Stimulated activated CD8-positive, alpha-beta memory T cell treated with anti-CD3 and anti-CD28 coated beads, Interleukin-4, amount 100 ng/mL, for 4 hours (primary cell): ENCODE results near the gene NELFA.

Source experiments
- DNase-seq, 2 donors: peaks; one replicate each; pipeline ENCODE4 v3.0.0-alpha.2; 2020; ENCODE audit warnings: low read depth in 2 of 2, low spot score in 1 of 2

NELFA gene

DNA sequence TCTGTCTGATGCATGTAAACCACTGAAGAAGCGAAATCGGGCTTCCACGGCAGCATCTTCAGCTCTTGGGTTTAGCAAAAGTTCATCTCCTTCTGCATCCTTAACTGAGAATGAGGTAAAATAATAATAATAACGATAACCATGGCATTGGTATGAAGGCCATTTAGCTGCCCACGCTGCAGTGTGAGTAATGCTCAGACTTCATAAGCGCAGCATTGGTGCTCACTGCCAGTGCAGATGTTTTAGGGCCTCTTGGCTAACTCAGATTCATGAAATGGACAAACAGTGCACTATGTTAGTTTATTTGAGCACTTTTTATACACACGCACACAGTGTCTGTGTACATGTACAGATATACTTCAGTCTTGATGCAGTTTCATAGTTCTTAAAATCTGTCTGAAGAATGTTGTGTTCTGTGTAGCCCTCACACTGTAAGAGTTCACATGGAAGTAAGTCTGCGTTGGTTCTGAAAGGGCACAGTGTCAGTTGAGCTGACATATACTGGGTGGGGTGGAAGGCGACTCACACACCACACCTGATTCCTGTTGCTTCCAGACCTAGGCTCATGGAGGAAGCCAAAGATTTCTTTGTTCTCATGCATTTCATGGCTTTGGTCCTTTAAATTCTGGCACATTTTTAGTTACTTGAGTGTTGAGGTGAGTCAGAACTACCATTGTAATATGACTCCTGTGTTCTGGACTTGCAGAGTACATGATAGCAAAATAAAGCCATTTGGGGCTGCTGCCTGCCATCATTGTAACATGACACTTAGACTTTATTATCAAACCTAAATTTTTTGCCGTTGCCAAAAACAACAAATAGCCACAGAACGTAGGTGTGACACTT lies 68.9 kb downstream of the NELFA start:
- DNase-seq = no peak

DNA sequence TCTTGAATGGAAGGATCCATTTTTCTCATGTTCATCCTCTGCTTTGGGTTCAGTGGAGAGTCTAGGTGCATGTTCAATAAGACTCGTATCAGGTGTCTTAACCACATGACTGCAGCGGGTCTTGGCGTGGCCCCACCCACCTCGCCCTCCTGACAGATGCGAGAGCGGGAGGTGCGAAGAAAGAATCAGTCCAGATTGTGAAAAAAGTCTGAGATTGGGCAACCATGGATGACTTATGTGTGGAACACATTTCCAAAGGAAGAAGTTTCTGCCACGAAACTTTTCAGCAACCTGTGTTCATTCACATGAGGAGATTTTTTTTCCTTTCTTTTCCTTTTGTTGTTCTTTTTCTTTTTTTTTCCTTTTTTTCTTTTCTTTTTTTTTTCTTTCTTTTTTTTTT lies 70.7 kb downstream of the NELFA start:
- DNase-seq = no peak

DNA sequence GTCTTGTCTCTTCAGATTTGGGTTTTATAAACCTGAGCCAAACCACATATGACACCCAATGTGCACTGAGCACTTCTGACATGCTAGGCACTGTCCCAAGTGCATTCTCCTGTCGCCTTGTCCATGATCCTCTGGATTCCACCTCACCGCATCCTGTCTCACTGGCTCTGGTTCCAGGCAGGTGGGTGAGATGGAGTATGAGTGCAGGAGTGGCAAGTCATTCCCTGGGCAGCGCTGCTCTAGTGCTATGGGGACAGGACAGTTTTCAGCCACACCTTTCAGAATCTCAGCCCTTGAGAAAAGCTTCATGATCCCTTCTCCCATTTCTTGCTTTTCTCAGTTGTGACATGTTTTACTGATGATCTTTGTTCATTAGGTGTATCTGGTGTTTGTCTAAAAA lies 71.2 kb downstream of the NELFA start:
- no peak for DNase-seq

DNA sequence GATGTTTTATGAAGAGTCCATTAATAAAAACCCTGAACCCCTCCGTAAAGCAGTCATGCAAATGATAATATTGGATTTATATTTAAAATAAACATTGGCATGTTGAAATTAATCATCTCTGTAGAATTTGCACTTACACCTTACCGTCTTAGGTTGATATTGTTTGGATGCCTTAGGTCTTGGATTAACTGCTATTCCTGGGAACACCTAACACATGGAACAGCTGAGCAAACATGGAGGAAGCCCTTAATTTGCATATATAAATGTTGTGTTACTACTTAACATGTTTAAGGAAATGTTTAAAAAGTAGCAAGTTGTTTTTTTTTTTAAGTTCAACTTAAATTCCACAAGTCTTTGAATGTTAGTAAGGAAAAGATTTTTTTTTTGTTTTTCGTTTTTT lies 75.1 kb downstream of the NELFA start:
- DNase-seq = no peak

DNA sequence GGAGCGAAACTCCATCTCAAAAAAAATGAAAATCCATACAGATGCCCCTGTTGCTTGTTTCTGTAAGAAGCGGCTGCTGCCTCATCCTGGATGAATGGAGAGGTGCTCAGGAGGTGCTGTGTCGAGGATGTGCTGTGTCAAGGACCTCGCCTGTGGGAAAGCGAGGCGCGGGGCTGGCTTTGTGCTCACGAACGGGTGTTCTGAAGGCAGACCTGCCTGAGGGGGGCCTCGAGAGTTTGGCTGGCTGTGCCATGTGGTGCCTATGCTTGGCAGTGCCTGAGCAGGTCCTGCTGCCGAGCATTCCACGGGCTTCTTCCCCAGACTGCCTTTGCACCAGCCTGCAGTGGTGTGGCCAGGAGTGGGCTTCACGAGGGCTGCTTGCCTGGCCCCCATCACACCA lies 76.0 kb downstream of the NELFA start:
- DNase-seq = no peak
